ENCODE measurements around the gene MYDGF.

The MYDGF gene

GRCh38 chr19:4671185-4671851, 1.2 kb upstream of the MYDGF start:
- H3K27ac ChIP-seq: peak overlapping the region; percentile 68; the same call in 1 of the 2 replicates

DNA sequence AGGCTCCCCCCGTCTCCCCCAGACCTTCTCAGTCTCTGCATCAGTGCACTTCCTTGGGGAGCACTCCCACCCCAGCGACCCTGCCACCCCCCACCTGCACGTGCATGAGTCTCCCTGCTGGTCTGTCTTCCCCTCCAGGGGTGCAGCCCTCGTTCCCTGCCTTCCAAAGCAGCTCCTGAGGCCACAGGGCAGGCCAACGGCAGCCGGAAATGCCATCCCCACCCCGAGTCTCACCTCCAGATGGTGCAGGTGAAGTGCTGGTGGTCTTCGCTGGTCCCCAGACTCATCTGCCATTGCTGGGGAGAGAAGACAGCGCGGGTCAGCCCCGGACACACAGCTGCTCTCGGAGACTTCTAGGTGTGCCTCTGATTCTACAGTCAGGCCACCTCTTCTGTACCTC, 5.5 kb downstream of the MYDGF start:
- TF ChIP-seq ZFX (IDR thresholded peaks at IDR 0.05; ENCODE audit: borderline replicate concordance) (no peak), CTCF (IDR thresholded peaks at IDR 0.05) (no peak)
- no peak overlapping the region for H3K27ac ChIP-seq

More at GRCh38 chr19:4671185-4671851, 1.2 kb upstream of the MYDGF start:
- TF ChIP-seq ZFX (IDR thresholded peaks at IDR 0.05; ENCODE audit: borderline replicate concordance) (no peak), CTCF (IDR thresholded peaks at IDR 0.05) (no peak)

- no peak overlapping the region for H3K27ac ChIP-seq
- no peak for TF ChIP-seq ZFX (IDR thresholded peaks at IDR 0.05; ENCODE audit: borderline replicate concordance)
- no peak for TF ChIP-seq CTCF (IDR thresholded peaks at IDR 0.05)
Measured at GRCh38 chr19:4662812-4663211, 7.3 kb downstream of the MYDGF start.

GRCh38 chr19:4662020-4662695, 8.0 kb downstream of the MYDGF start:
- H3K27ac ChIP-seq: no peak overlapping the region

GRCh38 chr19:4660993-4661392, 9.1 kb downstream of the MYDGF start:
- no peak overlapping the region for H3K27ac ChIP-seq
- TF ChIP-seq ZFX (IDR thresholded peaks at IDR 0.05; ENCODE audit: borderline replicate concordance): no peak
- TF ChIP-seq CTCF (IDR thresholded peaks at IDR 0.05): no peak

More at GRCh38 chr19:4662020-4662695, 8.0 kb downstream of the MYDGF start:
- TF ChIP-seq CTCF (IDR thresholded peaks at IDR 0.05) (no peak), ZFX (IDR thresholded peaks at IDR 0.05; ENCODE audit: borderline replicate concordance) (no peak)

DNA sequence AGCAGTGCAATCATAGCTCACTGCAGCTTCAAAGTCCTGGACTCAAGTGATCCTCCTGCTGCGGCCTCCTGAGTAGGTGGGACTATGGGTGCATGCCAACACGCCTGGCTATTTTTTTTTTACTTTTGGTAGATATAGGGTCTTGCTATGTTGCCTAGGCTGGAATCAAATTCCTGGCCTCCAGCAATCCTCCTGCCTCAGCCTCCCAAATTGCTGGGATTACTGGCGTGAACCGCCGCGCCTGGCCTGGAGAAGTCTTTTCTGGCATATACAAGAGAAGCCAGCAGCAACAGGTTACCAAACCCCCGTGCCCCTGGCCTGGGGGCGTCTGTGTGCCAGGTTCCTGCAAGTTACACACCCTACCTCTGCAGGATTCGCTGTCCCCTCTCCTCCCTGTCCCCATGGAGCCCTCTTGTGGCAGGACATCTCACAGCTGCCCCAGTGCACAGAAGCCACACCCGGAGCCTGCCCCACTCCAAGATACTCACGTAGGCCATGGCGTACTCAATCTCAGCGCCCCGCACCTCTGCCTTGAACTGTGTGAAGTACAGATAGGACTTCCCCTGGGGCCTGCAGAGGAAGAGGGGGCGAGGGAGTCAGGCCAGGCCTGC, 9.9 kb downstream of the MYDGF start:
- H3K27ac ChIP-seq: no peak overlapping the region

More for the DNA sequence above, 9.9 kb downstream of the MYDGF start:
- TF ChIP-seq CTCF (IDR thresholded peaks at IDR 0.05): peak; percentile 78
- no peak for TF ChIP-seq ZFX (IDR thresholded peaks at IDR 0.05; ENCODE audit: borderline replicate concordance)

Data from 22Rv1 (cell line).